ENCODE data around the gene ATXN1. TPM values are rescaled to one million over a fixed set of nuclear protein-coding genes. Genes with fewer than 3 reads are reported as not detected.

ATXN1 gene
- total RNA-seq, 1 donor from 2014 or later = 15.5 TPM

GRCh38 chr6:16336911-16337294, 424.4 kb downstream of the ATXN1 start:
- TF ChIP-seq, protein P1, sequence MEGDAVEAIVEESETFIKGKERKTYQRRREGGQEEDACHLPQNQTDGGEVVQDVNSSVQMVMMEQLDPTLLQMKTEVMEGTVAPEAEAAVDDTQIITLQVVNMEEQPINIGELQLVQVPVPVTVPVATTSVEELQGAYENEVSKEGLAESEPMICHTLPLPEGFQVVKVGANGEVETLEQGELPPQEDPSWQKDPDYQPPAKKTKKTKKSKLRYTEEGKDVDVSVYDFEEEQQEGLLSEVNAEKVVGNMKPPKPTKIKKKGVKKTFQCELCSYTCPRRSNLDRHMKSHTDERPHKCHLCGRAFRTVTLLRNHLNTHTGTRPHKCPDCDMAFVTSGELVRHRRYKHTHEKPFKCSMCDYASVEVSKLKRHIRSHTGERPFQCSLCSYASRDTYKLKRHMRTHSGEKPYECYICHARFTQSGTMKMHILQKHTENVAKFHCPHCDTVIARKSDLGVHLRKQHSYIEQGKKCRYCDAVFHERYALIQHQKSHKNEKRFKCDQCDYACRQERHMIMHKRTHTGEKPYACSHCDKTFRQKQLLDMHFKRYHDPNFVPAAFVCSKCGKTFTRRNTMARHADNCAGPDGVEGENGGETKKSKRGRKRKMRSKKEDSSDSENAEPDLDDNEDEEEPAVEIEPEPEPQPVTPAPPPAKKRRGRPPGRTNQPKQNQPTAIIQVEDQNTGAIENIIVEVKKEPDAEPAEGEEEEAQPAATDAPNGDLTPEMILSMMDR (IDR thresholded peaks at IDR 0.05; ENCODE audit: partially characterized antibody, unreplicated experiment) = no peak
- Mint-ChIP-seq H3K27ac (ENCODE audit: unreplicated experiment) (no peak overlapping the region), H3K4me1 (ENCODE audit: low read depth, unreplicated experiment) (peaks cover 35% of the 10 kb centered on the region), H3K4me3 (ENCODE audit: unreplicated experiment) (no peak overlapping the region), H3K27me3 (ENCODE audit: unreplicated experiment) (peaks cover 6% of the 10 kb centered on the region), H3K36me3 (ENCODE audit: unreplicated experiment) (no peaks in the 10 kb centered on the region), H3K9me3 (ENCODE audit: unreplicated experiment) (peaks cover 6% of the 10 kb centered on the region)
- no peak for DNase-seq

DNA sequence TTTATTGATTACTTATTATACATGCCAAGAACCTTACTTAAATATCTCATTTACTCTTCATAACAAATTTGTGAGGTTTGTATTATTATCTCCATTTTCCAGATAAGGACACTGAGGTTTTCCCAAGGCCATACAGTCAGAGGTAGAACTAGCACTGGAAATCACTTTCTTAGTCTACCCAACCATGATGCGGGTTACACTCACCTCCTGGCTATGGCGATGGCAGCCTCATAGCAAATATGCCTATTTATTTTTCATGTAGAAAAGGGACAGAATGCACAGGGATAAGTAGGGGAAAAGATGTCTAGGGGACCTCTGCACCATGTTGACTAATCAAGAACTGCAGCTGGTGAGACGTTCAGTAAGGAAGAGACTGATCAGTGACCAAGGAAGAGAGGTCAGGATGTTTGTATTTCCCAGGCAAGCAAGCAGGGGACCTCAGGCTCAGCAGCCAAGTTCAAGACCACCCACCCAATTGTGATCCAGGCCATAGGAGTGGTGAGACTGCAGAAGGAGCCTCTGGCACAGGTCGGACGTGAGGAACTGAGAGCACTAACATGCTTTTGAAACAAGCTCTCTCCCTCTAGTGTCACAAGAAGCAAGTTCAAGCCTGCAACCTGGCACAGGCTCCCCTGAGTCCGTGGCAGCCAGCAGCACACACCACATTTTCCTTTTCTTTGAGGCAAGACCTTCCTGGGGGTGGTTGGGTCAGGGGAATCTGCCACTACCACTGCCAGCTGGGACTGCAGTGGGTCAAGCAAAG, 425.0 kb downstream of the ATXN1 start:
- Mint-ChIP-seq H3K4me1 (ENCODE audit: low read depth, unreplicated experiment) (peaks cover 35% of the 10 kb centered on the region), H3K27me3 (ENCODE audit: unreplicated experiment) (peaks cover 6% of the 10 kb centered on the region), H3K27ac (ENCODE audit: unreplicated experiment) (no peak overlapping the region), H3K9me3 (ENCODE audit: unreplicated experiment) (peaks cover 6% of the 10 kb centered on the region), H3K4me3 (ENCODE audit: unreplicated experiment) (no peak overlapping the region), H3K36me3 (ENCODE audit: unreplicated experiment) (no peaks in the 10 kb centered on the region)
- DNase-seq = no peak
- TF ChIP-seq, protein P1 (IDR thresholded peaks at IDR 0.05; ENCODE audit: partially characterized antibody, unreplicated experiment) = no peak

DNA sequence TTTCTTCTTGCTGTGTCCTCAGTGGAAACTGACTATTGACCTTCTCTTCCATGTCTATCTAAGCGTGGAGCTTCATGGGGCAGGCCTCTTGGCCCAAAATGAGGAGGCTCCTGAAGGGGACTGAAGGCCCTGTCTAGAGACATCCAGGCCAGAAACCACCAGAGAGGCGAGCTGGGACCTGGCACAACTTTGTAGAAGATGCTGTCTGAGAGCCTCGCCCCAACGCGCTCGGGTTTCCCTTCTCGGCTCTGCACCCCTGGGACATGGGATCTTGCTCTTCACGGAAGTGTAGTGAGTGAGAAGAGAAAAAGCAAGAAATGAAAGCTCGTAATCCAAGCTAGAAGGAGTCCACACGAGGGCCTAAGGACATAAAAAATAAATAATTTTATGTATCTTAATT, 426.1 kb downstream of the ATXN1 start:
- H3K9me3 Mint-ChIP-seq (ENCODE audit: unreplicated experiment) = peaks cover 6% of the 10 kb centered on the region
- H3K27me3 Mint-ChIP-seq (ENCODE audit: unreplicated experiment) = peaks cover 6% of the 10 kb centered on the region
- H3K36me3 Mint-ChIP-seq (ENCODE audit: unreplicated experiment) = no peaks in the 10 kb centered on the region
- TF ChIP-seq, protein P1 (IDR thresholded peaks at IDR 0.05; ENCODE audit: partially characterized antibody, unreplicated experiment) = no peak
- no peak for DNase-seq
- no peak overlapping the region for H3K4me3 Mint-ChIP-seq (ENCODE audit: unreplicated experiment)
- no peak overlapping the region for H3K27ac Mint-ChIP-seq (ENCODE audit: unreplicated experiment)
- H3K4me1 Mint-ChIP-seq (ENCODE audit: low read depth, unreplicated experiment) = peaks cover 35% of the 10 kb centered on the region

- Mint-ChIP-seq H3K27me3 (ENCODE audit: unreplicated experiment) (peaks cover 6% of the 10 kb centered on the region), H3K4me3 (ENCODE audit: unreplicated experiment) (peak overlapping the region; percentile 2), H3K27ac (ENCODE audit: unreplicated experiment) (peak overlapping the region; percentile 23), H3K4me1 (ENCODE audit: low read depth, unreplicated experiment) (peaks cover 35% of the 10 kb centered on the region), H3K9me3 (ENCODE audit: unreplicated experiment) (peaks cover 7% of the 10 kb centered on the region), H3K36me3 (ENCODE audit: unreplicated experiment) (no peaks in the 10 kb centered on the region)
- no peak for DNase-seq
- TF ChIP-seq, protein P1 (IDR thresholded peaks at IDR 0.05; ENCODE audit: partially characterized antibody, unreplicated experiment) = no peak
Measured at GRCh38 chr6:16334671-16335070, 426.6 kb downstream of the ATXN1 start.

DNA sequence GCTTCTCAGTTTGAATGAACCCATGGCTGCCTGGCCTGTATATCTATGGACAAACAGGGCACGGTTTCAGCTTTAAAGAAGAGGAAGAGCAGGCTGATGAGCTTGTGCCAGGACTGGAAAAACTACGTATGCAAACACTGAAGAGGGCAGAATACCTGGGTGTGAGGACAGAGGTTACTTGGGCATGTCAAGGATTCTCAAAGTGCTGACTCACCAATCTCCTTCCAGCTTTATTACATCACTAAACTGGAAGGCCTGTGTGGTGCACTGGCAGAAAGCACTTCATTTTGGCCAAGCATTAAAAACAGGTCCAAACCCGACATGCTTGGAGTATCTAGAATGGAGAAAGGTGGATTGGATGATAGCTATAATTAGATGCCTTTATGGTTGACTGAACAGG, 427.7 kb downstream of the ATXN1 start:
- H3K27ac Mint-ChIP-seq (ENCODE audit: unreplicated experiment) = no peak overlapping the region
- TF ChIP-seq, protein P1 (IDR thresholded peaks at IDR 0.05; ENCODE audit: partially characterized antibody, unreplicated experiment) = no peak
- H3K4me1 Mint-ChIP-seq (ENCODE audit: low read depth, unreplicated experiment) = peaks cover 33% of the 10 kb centered on the region
- peaks cover 5% of the 10 kb centered on the region for H3K27me3 Mint-ChIP-seq (ENCODE audit: unreplicated experiment)
- no peak for DNase-seq
- H3K4me3 Mint-ChIP-seq (ENCODE audit: unreplicated experiment) = no peak overlapping the region
- no peaks in the 10 kb centered on the region for H3K36me3 Mint-ChIP-seq (ENCODE audit: unreplicated experiment)
- H3K9me3 Mint-ChIP-seq (ENCODE audit: unreplicated experiment) = peaks cover 8% of the 10 kb centered on the region
